Limb (tissue), 2 donors: ENCODE results near the gene NAPA.
"Not testable (repeated sequence)": the region's sequence is repeated elsewhere in the genome, so short reads cannot be mapped to it uniquely, and the experiment has no call there.

ENCODE experiments used
- DNase-seq, 2 donors: peaks; one replicate each; pipeline ENCODE4 v3.0.0-alpha.2; 2016; ENCODE audit errors: extremely low spot score in 2 of 2

The NAPA gene

DNA sequence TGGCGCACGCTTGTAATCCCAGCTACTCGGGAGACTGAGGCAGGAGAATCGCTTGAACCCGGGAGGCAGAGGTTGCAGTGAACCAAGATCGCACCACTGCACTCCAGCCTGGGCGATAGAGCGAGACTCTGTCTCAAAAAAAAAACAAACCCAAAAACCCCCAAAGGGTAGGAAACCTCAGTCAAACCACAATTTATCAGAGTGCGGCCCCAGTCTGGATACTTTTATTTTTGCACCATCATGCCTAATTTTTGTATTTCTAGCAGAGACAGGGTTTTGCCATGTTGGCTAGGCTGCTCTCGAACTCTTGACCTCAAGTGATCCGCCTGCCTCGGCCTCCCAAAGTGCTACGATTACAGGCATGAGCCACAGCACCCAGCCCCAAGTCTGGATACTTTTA lies 28.6 kb downstream of the NAPA start:
- DNase-seq, result not testable (repeated sequence)

DNA sequence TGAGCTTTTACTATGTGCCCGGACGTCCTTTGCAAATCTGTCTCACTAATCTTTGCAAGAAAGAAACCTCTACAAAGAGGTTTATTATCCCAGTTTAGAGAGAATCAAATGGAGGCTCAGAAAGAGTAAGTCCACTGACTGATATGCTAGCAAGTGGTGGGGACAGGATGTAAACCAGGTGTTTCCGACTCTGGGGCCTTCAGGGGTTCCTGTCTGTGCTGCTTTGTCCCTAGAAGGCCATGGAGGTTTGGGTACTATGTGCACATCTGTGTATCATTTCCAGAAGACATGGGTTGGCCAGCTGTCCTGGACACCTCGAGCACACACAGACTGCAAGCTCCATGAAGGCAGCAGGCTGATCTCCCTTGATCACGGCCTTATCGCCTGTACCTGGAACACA lies 29.7 kb downstream of the NAPA start:
- DNase-seq, result no peak

DNA sequence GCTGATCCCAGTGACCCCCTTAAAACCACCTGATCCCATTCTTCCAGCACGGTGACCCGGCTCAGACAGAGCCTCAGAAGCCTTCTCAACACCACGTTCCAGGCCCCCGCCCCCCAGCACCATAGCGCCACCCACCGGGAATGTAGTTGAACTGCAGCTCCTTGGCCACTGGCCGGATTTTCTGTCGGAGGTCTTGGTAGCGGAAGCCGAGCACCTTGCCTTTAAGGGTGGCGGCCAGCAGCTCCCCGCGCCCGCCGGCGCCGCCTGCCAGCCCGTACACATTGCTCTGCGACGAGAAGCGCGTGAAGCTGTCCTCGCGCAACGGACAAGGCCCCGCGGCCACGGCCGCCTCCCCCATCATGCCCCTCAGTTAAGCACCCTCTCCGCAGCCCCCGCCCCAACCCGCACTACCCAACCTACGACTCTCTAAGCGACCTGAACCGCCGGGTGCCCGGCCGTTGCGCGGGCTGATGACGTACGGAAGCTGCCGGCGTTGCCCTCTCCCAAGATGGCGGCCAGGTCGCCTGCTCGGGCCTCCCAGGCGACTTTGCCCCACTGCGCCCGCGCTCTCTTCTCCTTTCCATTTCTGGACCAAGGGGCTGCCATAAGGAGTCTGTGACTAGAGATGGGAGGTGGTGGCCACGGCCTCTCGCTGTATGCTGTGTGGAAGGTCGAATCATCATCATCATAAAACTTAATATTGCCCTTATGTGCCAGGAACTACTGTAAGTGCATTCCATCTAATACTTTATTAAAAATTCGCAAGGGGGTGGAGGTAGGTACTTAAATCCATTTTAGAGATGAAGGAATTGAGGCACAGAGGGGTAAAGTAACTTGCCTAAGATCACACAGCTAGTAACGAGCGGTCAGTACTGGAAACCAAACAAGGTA lies 30.8 kb downstream of the NAPA start, which contains the start of gene KPTN:
KPTN (minus strand) TSS at position 420 of the 891 bp plus-strand sequence; CDS start at position 361, 59 bp downstream.
- peak; percentile 90 to 94 for DNase-seq

DNA sequence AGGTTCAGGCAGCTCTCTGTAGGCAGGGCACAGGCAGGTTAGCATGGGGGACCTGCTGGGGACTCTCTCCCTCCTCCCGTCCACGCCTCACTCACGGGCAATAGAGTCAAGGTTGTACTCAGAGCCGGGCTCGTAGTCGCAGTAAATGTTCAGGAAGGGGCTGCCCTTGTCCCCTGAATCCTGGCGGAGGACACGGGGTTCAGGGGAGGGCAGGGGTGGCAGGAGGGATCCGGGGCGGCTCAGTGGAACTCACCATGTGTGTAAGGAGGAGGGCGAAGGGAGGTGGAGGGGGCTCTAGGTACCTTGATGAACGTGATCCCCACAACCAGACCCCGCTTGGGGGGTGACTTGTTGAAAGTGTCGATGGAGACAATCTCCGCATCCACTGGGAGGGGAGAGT lies 31.7 kb downstream of the NAPA start:
- peak in 1 of 2 donors; percentile 28 for DNase-seq

DNA sequence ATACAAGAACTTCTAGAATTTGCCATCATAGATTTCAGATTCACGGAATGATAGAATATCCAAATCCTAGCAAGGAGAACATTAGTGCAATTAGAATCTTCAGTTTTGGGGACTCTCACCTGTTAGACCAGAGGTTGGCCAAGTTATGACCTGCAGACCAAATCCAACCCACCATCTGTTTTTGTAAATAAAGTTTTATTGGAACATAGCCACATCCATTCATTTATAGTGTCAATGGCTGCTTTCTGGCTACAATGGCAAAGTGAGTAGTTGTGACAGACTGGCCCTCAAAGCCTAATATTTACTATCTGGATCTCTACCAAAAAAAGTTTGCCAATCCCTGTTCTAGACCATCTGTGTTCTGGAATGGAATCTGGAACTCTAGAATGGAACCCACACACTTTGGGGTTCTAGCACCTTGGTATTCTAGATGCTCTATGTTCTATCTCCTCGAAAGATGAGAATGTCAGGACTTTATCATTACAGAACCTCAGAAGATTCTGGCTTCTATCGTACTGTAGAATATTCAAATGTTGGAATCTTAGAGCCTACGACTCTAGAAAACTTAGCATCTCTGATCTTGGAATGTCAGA lies 33.3 kb downstream of the NAPA start:
- no peak for DNase-seq

DNA sequence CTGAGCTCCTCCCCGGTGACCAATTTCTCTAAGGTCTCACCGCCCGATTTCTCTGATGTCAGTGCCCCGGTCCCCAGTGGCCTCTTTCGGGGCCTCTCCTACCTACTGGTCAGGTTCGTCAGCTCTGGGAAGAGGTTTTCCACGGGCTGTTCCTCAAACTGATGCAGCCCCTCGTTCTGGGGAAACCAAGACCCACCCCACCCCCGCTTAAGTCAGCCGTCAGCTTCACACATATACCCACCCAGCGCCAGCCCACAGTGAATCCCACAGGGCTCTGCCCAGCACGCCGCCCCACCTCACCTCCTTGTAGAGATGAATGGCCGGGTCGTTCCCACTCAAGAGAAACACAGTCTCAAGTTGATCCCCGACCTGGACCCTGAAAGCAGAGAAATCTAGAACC lies 34.2 kb downstream of the NAPA start:
- no peak for DNase-seq

DNA sequence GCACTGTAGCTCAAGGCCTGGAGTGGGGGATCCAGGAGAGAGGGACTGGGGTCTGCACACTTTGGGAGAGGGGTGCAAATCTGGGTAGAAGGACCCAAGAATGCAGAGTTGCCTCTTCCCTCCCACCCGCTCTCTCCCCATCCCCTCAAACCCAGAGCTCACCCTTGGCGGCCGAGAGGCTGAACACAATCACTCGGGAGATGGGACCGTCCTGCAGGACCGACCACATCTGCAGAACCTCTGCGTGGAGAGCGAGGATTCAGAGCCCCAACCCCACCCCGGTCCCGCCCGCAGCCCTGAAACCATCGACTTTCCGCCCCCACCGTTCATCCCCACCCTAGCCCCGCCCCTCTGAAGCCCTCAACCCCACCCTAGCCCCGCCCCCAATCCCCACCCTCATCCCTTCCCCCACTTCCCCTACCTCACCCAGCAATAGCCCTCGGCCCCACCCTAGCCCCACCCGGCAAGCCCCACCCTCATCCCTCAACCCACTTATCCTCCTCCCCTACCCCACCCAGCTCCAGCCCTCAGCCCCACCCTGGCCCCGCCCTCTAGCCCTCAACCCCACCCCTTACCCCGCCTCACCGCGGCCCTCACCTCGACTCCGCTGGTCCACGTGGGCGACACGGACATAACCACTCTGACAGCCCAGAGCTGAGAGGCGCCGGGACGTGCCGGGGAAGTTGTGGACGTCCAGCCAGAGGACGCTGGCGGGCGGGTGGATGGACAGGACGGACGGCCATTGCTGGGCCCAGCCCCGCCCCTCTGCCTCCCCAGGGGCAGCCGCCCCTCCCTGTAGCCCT lies 35.0 kb downstream of the NAPA start:
- DNase-seq, result peak in 1 of 2 donors; percentile 34

DNA sequence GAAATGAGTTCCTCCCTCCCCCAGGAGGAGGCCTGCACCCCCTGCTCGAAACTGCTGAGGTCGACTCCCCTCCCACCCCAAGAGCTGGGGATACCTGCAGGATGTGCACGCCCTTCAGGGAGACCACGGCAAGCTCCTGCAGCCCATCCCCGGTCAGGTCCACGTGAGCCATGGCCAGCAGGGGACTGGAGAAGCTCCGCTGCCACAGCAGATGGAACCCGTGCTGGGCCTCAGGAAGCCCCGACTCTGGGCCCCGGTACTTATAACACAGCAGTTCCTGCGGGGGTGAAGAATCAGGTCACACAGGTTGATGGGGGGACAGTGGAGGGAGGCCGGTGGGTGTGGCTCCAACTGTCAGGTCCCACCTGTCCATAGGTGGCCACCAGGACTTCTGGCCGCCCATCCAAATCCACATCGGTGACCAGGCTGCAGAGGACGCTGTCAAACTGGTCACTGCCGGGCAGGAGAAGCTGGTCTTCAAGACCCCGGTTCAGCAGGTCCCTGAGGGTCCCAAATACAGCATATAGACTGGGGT lies 38.4 kb downstream of the NAPA start:
- no peak for DNase-seq

DNA sequence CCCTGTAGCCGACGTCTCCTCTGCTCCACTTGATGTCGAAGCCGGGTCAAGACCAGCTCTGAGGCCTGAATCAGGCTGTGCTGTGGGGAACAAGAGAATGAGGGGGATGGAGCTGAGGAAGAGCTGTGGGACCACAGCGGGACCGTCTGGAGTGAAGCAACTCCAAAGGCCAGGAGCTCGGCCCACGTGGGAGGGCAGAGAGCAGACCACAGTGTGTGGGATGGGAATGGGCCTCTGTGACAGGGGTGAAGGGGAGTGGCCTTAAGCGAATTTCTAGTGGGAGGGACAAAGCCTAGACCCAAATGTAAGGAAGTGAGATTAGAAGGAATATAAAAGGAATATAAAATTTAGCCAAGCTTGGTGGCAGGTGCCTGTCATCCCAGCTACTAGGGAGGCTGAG lies 39.4 kb downstream of the NAPA start:
- no peak for DNase-seq

DNA sequence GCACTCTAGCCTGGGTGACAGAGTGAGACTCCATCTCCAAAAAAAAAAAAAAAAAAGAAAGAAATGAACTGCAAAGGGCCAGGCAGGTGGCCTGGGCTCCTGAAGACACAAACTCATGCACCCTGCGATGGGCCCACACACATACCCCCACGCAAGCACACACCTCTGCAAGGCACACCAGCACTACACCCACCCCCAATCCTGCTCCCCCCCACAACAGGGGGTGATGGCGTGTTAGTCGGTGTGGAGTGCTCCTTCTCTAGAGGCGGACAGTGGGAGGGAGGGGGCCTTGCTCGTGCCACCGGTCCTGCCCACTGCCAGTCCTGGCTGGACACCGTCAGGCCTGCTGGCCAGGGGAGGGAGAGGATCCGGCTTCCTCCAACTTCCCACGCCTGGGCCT lies 41.5 kb downstream of the NAPA start:
- DNase-seq, result no peak

DNA sequence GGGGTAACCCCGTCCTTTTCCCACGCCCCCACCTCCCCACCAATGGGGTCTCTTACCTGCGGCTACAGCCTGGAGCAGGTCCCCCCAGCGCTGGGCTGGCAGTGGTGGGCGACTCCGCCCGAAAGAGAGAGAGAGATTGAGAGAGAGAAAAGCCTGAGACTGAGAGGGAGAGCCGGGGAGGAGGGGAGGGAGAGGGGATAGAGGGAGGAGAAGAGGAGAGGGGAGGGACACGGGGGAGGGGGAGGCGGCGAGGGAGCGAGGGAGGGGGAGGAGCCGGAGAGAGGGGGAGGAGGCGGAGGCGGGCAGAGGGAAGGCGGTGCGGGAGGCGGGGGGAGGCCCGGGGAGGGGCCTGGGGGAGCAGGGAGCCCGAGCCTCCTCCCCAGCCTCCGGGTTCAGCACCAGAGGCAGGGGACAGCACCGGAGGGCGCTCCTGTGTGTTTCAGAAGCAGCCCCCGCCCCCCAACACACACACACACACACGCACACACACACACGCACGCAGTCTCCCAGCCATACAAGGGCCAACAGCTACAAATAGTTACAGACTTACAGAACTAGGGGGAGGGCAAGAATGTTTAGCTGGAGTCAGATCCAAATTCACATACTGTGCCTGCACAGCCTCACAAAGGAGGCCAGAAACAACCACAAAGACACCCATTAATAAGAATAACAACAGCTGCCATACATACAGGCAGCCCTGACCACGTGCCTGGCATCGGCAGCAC lies 43.0 kb downstream of the NAPA start, which contains the start of gene SLC8A2:
SLC8A2 (minus strand) TSS at position 161 of the 725 bp plus-strand sequence. CDS start 5,490 bp downstream, outside the sequence.
- peak; percentile 78 to 94 for DNase-seq

DNA sequence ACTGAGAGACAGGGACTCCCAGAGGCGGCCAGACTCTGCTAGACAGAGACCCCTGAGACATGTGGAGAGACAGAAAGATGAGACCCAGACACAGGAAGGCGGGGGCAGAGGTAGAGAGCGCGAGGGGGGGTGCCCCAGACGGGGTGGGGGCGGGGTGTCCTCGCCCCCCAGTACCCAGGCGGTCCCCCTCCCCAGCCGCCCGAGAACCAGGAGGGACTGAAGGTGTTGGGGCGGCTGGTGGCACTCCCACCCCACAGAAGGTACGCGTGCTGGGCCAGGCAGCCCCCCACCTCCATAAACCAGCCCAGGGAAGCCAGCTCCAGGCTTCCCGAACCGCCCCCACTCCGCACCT lies 43.5 kb downstream of the NAPA start:
- DNase-seq, result no peak

DNA sequence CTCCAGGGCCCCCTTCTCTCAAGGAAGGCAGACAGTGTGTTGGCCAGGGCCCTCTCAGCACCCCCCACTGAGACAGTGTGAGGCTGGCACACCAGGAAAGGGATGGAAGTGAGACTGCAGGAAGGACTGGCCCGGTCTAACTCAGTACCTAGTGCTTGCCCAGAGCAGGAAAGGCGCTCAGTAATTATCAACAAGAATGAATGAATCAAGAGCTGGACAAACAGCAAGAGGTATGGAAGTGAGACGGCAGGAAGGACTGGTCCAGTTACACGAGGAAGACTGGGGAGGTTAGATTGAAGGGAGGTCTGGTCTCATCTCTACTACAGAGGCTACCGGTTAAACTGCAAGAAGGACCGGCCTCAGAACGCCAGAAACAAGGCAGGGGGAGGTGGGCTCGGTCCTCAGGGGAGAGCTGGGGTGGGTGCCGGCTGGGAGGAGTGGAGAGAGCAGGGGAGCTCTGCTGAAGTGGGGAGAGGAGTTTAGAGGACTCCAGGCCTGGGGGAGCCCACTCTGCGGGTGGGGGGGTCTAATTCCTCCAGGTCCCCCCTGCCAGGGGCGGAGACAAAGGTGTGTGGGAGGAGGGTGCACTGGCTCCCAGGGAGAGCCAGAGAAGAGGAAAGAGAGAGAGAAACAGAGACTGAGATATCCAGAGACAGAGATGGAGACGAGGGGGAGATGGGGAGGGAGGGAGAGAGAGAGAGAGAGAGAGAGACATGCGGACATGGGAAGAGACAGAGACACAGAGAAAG lies 44.2 kb downstream of the NAPA start:
- no peak for DNase-seq

DNA sequence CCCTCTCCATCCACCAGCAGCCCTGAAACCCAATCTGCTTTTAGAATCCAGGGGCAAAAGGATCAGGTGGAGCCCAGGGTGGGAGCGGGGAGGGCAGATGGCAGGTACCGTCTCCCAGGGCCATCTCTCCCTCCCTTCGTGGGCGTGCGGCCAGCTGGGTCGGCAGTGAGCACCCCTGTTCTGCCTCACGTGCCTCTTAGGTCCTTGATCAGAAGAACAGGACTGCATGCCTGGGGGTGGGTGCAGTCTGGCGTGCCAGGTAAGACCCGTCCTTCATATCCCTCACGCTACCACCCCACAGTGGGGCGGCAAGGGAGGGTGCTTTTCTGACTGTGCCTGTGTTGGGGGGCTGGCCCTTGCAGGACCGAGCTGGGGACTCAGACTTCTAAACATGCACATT lies 45.1 kb downstream of the NAPA start:
- DNase-seq, result no peak

DNA sequence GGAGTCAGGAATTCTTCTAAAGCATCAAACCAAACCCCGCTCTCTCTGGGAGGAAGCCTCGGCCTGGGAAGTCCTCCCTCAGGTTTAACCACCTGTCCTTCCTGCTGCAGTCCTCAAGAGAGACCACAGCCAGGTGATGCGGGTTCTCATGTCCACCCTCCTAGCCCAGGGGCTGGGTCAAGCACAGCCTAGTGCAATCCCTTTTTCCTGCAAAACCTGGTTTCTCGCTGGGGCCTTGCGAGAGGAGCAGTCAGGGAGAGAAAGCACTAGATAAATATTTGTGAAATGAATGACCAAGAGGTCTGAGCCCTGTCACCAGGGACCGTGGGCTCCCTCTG lies 45.5 kb downstream of the NAPA start:
- DNase-seq, result no peak

DNA sequence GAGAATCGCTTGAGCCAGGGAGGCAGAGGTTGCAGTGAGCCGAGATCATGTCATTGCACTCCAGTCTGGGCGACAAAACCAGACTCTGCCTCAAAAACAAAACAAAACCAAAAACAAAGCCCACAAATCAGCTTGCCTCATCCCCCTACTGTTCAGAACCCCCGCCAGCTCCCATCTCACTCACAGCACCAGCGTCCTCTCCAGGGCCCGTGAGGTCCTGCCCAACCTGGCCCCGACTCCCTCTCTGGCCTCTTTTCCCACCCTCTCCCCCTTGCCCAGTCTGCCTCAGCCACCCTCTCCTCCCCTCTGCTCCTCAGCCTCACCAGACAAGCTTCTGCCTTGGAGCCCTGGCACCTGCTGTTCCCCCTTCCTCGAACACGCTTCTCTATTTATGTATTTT lies 46.9 kb downstream of the NAPA start:
- DNase-seq, result no peak

DNA sequence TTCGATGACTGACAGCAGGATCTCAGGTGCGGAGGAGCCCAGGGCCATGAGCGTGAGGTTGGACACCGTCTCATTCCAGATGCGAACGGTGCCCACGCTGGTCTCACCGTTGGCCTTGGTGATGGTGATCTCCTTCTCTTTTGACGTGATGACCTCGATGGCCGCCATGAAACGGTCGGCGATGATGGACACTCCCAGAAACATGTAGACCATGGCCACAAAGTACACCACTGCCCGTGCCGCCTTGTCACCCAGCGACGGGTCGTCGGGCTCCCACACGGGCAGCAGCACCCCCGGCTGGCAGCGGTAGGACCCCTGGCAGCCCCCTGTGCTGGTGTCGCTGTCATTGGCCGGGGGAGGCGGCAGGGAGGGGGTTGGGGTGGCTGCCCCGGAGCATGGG lies 48.9 kb downstream of the NAPA start:
- DNase-seq, result no peak

DNA sequence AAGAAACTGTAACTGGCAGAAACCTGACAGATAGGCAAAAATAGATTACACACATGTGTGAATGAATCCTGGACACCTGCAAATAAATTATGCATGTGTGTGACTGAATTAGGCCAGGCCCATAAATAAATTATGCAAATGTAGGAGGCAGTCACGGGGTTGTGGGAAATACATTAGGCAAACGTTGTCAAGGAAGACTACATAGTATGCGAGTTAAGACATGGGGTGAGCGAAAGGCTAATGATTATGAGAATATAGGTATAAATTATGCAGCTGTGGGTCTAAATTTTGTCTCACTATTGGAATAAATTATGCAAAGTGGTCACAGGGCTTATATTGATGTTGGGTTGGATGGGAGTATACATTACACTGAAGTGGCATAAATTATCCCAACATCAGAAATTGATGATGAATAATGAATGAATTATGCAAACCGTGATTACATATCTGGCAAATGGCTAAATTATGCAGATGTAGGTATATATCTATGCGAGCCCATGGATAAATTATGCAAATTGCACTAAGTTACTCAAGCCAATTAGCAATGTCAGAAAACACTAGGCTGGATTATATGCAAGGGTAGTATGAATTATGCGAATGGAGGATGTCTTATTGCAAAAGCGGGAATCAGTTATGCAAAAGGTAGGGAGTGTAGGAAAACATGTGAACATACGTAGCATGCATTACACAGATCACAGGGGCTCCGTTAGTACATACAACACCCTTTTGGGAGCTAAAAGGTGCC lies 50.0 kb downstream of the NAPA start:
- no peak for DNase-seq

DNA sequence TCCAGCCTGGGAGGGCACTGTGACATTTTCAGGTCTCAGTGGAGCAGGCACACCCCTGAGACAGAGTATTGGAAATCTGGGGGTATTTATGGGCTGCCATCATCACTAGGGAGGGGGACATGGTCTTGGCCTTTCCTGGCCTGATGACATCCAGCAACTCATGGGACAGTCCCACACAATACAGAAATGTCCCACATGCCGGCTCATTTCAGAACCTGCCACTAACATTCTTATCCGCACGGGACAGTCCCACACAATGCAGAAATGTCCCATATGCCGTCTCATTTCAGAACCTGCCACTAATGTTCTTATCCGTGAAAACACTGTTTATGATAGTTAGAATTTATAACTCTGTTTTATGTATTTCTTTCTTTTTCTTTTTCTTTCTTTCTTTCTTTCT lies 53.0 kb downstream of the NAPA start:
- DNase-seq, result no peak

DNA sequence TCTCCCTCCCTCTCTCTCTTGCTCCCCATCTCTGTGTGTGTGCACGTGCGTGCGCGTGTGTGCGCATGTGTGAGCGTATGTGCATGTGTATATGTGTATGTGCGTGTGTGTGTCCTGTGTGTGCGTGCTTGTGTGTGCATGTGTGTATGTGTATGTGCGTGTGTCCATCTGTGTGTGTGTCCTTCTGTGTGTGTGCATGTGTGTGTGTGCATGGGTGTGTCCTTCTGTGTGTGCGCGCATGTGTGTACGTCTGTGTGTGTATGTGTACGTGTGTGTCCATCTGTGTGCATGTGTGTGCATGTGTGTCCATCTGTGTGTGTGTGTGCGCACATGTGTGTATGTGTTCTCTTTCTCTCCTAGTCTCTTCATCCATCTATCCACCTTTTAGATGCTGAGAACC lies 55.4 kb downstream of the NAPA start:
- no peak for DNase-seq
